Stimulated activated CD4-positive, alpha-beta T cell treated with anti-CD3 and anti-CD28 coated beads, Interleukin-1b, Interleukin-23, amount 100 ng/mL, for 48 hours (primary cell): ENCODE measurements around the gene CARD19.
"Not testable (repeated sequence)": the region's sequence is repeated elsewhere in the genome, so short reads cannot be mapped to it uniquely, and the experiment has no call there.

ENCODE experiments used
- DNase-seq: peaks from one replicate; pipeline ENCODE4 v3.0.0-alpha.2; 2020

CARD19 gene

DNA sequence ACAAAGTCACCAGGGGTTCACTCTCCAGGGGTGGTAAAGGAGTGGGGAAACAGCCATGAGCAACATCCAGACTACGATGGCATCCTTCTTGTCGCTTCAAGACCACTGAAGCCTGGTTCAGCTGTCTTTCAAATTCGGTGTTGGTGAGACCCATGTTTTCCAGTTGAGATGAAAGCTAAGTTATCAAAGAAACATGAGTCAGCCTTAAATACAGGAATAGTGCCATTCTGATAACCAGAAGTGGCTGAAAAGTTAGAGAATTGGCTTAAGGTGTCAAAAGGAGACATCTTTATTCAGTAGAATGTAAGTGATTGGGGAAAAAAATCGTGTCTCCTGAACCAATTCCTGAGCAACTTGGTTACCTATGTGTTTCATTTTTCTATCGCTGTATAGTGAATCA is 7.0 kb upstream of the CARD19 start:
- DNase-seq, result no peak

DNA sequence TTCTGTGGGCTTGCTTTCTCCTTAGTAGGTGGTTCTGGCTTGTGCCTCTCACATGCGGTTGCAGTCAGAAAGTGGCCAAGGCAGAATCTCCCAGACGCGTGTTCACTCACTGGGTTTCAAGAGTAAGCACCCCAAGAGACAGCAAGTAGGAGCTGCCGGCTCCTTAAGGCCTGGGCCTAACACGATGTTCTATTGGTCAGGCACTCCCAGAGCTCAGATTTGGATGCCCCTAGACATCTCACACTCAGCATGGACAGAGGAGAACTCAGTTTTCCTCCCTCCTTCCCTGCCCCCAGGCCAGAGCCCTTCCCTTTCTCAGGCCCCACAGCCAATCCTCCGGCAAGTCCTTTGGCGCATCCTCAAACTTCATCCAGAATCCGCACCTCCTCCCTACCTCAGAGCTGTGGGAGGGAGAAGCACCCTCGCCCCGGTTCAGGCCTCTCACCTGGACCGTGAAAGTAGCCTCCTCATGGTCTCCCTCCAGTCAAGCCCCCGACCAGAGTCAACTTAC is 6.5 kb upstream of the CARD19 start:
- DNase-seq, result no peak

DNA sequence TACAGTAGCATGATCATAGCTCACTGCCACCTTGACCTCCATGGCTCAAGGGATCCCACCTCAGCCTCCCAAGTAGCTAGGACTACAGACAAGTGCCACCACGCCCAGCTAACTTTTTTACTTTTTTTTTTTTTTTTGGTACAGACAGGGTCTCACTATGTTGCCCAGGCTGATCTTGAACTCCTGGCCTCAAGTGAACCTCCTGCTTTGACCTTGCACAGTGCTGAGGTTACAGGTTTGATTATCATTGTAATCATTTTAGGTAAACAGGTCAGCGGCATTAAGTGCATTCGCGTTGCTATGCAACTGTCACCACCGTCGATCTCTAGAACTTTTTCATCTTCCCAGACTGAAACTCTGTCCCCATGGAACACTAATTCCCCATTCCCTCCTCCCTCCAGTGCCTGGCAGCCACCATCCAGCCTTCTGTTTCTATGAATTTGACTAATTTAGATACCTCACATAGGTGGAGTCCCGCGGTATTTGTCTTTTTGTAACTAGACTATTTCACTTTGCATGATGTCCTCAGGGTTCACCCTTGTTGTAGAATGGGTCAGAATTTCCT is 5.8 kb upstream of the CARD19 start:
- no peak for DNase-seq

DNA sequence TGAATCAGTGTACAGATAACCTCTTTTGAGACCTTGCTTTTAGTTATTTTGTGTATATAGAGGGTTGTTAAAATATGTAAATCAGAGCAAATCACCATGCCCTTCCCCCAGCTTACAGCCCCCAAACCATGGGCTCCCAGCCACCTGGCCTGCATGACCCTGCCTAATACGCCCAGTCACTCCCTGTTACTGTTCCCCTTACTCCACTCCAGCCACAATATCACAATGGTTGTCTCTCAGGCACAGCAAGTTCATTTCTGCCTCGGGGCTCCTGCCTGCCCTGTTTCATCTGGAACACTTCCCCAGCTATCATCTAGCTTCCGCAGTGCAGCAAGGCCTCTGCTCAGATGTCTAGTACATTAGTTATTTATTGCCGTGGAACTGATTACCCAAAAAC is 5.0 kb upstream of the CARD19 start:
- no peak for DNase-seq

DNA sequence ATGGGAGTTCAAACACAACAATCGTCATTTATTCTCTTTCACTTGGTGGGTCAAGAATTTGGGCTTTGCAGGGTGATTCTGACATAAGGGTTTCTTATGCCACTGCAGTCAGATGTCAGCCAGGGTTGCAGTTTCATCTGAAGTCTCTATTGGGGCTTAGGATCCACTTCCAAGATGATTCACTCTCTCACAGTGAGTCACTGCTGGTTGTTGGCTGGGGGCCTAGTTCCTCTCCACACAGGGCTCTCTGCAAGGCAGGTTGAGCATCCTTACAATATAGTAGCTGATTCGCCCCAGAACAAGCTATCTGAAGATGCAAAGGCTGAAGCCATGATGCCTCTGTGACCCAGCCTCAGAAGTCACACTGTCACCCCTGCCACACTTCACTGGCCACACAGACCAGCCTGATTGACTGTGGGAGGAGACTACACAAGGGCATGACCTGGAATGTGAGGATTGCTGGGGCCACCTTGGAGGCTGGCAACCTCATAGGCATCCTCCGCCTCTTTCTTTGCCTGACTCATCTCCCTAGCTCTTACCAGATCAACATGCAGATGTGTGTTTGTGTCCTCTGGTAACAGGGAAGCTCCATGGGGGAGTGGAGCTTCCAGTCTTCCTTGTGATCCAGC is 4.5 kb upstream of the CARD19 start:
- peak; percentile 89 for DNase-seq

DNA sequence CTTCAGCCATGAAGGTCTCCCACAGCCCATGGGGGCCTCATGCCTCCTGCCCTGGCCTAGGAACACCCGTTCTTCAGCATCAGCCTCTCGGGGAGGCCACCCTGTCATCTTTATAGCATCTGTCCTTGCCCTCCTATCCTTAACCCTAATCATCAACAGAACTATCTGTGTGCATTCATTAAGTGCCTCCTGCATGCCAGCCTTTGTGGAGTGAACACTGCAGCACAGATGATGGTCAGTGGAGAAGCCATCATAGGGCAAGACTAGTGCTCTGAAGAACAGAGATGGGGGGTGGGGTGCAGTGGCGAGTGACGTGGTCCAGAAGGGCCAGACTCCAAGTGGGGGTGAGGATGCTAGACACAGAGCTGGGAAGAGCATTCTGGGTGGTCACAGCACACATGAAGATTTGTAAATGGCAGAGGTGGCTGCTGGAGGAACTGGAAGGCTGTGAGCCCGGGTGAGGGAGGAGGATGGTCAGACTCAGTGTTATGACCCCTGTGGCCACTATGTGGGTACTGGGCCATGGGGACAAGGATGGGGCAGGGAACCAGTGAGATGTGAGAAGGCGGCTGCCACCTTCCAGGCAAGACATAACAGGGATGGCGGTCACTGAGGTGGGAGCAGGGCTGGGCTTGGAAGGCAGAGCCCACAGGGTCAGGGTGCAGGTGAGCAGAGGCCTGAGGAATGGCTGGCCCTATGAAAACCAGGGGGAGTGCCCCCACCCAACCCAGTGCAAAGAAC is 3.6 kb upstream of the CARD19 start:
- no peak for DNase-seq

DNA sequence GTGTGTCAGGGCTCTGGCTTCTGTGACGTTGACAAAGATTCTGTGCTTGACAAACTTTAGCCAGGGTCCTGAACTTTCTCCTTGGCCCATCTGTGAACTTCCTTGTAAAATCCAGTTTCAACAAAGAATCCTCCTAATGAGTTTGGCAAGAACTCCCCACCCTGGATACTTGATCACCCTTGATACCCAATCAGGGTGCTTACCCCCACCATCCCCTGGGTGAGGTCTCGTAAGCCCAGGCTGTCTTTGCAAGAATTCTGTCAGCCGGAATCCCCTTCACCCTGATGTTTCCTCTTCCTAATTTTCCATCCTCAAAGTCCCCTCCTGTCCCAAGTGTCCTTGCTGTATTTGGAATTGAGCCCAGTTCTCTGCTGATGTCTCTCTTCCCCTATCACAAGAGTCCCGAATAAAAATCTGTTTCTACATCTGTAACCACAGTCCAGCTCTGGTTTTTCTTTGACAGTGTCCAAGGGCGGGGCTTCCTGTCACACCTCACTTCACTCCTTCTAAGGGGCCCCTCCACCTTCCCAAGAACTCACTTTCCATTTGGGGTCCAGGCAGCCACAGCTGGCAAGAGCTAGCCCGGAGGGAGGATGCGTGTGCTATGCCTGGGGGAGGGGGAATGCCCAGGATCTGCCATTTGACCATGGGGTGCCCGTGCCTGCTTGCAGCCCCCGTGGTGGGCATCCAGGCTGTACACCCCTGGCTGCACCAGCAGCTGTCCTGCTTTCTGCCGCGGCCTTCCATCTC is 2.7 kb upstream of the CARD19 start:
- no peak for DNase-seq

DNA sequence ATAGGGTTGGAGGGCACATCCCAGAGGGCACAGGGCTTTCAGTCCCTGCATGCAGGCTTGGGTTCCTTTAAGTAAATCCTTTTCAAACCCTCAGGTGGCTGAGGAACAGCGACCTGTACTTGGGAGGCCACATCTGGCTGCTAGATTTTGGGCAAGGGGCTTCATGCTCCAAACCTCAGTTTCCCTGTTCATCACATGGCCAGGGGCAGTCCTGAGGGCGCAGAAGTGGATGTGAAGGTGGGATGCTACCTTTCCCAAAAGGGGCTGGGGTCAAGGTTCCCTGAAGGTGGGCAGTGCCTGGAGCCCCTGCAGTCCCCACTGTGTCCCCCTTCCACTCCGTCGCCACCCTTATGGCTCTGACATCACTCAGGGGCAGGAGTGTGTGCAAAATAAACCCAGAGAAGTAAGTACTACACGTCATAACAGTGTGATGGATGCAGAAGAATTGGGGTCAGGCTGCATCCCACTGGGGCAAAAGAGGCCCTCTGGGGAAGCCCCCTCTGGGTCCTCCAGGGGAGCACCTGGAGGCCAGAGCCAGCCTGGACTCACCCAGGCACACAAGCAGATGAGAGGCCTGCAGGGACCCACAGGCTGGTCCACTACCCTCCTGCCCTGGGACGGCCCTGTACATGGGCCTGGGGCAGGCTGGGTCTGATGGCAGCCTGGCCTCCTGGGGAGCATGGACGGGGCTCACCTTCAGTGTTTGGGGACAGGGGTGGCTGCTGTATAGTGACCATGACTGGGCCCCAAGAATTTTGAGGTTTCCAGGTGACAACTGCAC is 1.9 kb upstream of the CARD19 start:
- DNase-seq, result no peak

DNA sequence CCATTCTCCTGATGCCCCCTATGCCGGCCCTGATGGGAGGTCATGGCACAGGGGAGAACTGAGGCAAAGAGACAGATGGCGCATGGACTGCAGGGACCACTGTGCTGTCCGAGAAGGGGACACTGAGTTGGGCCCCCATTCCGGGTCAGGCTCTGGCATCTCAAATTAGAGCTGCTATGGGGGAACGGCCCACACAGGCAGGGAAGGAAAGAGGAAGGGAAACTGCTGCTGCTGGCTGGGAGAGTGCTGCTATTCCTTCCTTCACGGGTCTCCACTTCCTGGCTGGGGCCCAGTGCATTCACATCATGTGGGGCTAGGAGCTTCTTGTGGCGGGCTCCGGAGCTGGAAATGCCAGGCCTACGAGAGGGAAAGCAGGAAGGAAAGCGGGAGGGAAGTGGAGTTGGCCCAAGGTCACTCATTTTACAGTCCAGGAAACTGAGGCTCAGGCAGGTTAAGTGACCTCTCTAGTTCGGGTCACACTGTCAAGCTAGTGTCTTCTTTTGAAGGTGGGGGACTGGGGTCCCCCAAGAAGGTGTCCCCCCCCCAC is 1.3 kb upstream of the CARD19 start:
- no peak for DNase-seq

DNA sequence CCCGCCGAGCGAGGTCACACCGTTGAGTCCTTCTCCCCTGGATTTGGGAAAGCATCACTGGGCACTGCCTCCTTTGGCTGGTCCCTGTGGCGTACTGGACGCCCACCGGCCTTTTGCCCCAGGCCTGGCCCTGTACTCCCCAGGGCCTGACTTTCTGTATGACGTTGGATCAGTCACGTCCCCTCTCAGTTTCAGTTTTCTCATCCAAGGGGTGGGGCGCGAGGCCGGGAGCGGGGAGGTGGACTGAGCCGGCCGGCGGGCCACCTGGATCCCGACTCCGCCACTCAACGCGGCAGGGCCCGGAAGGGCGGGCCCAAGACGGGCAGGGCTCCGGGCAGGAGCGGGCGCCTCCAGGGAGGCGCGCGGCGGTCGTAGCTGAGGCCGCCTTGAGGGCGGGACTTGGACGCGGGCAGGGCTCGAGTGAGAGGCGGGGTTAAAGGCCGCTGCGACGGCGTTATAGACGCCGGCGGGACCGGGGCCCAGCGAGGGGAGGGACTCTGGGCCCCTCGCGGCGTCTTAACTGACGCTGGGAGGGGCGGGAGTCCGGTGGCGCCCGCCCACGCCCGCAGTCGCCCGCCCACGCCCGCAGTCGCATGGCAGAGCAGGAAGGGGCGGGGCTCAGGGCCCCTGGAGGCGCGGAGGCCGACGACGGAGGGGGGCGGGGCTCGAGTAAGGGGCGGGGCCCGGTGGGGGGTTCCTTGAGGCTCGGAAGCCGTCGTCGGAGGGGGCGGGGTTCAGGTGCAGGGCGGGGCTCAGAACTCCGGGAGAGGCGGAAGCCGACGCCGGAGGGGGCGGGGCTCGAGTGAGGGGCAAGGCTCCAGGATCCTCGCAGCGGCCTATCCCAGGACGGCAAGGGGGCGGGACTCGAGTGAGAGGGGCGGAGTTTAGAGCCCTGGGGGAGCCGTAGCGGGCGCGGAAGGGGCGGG is 549 bp upstream of the CARD19 start:
- DNase-seq, result peak; percentile 100

DNA sequence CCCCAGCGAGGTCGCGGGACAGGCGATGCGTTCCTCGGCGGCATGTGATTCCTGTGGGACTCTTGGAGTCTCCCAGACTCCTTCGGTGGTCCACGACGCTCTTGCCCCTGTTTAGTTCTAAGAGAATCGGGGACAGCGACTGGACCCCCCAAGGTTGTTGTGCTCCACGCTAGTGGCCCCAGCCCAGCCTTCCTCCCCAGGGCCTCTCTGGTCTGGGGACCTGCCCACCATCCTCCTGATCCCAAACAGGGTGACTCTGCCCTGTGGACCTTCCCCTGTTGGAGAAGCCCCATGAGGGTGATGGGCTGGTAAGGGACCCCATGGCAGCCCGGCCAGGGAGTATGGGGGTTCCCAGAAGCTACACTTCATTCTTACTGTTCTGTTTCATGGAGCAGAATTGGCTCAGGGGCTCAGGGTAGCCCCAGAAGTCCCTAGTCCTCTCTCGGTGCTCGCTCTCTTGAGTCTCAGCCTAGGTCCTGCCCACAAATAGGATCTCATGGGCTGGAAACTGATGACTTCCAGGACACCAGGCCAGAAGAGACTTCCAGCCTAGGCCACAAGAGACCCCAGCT is 880 bp downstream of the CARD19 start:
- DNase-seq, result no peak

DNA sequence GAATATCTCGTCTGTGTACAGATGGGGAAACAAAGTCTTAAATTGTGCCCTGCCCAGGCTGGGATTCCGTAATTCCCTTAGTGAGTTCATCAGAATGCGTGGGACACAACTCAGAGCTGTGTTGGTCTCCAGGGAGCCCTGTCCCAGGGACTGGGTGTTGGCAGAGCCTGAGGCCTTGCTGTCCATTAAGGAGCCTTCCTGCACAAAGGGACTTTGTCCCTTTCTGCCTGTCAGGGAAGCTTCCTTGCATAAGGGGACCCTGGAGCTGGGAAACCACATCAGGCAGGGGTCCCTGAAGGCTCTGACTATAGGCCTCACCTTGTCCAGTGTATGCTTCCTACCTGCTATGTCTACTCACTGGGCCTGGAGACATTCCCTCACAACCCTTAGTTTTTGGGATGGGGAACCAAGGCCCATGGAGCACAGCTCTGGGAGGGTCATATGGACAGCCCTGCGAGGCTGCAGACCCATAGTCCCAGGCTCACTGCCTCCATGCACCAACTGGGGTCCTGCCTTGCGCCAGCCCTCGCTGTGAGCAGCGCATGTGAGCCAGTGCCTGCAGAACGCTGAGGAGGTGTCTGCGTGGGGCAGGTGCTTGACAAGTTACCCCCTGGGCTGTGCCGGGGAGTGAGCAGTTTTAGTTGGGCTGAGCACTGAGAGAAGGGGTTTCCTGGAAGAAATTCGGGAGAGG is 1.6 kb downstream of the CARD19 start:
- DNase-seq, result no peak

DNA sequence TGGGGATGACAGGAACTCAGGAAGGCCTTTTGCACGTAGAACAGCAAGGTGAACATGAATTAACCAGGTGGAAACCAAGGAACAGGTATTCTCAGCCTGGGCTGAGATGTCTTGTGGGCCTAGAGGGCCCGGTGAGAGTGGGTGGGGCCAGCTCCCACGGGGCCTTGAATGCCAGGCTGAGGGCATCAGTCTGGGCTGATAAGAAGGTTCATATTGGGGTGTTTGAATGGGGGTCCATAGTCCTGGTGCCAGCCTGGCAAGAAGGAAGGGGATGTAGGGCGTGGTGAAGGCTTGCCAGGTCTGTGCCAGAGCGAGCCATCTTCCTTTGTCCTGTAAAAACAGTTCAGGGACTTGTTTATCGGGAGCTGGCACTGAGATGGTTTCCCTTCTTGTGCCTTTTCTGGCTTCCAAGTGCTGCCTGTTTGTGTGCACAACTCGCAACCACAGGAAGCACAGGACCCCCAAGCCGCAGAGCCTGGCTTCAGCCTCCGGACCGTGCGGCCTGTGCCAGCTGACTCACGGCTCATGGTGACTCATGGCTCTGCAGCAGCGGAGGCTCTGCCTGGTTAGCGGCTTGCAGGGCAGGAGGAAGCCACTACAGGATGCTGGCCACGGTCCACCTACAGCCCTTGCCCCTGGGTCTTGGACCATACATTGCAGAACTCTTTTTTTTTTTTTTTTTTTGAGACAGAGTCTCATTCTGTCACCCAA is 2.4 kb downstream of the CARD19 start:
- DNase-seq, result peak; percentile 67

DNA sequence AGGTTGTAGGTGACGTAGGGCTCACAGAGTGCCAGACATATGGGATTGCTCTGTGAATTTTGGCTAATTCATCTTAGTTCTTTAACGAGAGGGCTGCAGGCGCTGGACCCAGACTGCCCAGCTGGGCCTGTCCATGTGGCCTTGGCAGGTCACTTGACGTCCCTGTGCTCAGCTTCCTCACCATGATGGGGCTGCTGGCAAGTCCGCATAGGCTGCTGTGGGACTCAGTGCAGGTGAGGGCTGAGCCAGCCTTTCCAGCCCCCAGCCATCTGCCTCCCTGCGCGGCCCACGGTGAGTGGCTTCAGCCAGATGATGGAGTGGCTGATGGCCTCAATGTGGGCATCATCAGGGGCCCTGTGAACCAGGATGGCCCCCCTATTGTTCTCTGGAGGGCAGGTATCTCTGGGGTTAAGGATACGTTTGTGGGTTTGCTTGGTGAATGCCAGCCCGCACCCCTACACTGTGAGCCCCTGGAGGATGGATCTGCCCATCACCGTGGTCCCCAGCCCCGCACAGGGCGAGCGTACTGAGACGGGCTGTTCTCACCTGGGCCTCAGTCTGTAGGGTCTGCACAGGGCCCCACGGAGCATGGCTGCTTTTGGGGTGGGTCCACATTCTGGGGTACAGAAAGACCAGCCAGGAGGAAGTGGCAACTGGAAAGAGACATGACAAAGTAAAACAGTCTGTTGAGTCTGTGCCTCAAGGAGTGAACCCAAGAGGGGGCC is 3.7 kb downstream of the CARD19 start:
- DNase-seq, result no peak

DNA sequence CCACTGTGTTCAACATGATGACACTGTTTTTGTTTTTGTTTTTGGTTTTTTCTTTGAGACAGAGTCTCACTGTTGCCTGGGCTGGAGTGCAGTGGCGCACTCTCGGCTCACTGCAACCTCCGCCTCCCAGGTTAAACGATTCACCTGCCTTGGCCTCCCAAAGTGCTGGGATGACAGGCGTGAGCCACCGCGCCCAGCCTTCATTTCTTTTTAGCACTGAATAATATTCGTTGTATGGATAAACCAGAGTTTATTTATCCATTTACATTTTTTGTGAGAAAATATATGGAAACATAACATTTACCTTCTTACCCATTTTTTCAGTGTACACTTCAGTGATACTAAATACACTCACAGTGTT is 4.2 kb downstream of the CARD19 start:
- no peak for DNase-seq

DNA sequence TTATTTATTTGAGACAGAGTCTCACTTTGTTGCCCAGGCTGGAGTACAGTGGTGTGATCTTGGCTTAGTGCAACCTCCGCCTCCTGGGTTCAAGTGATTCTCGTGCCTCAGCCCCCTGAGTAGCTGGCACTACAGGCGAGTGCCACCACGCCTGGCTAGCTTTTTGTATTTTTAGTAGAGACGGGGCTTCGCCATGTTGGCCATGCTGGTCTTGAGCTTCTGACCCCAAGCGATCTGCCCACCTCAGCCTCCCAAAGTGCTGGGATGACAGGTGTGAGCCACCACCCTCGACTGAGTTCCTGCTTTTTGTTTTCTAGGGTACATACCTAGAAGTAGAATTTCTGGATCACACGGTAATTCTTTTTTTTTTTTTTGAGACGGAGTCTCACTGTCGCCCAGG is 5.1 kb downstream of the CARD19 start:
- DNase-seq, result not testable (repeated sequence)

DNA sequence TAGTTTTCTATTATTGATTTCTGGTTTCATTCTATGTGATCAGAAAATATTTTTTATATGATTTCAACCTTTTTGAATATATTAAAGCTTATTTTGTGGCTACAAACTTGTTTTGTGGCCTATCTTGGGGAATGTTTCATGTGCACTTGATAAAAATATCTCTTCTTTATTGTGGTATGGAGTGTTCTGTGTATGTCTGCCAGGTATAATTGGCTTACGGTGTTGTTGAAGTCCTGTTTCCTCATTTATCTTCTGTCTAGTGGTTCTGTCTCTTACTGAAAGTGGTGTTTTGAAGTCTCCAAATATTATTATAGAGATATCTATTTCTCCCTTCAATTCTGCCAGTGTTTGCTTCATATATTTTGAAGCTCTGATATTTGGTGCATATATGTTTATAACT is 9.6 kb downstream of the CARD19 start:
- DNase-seq, result no peak

DNA sequence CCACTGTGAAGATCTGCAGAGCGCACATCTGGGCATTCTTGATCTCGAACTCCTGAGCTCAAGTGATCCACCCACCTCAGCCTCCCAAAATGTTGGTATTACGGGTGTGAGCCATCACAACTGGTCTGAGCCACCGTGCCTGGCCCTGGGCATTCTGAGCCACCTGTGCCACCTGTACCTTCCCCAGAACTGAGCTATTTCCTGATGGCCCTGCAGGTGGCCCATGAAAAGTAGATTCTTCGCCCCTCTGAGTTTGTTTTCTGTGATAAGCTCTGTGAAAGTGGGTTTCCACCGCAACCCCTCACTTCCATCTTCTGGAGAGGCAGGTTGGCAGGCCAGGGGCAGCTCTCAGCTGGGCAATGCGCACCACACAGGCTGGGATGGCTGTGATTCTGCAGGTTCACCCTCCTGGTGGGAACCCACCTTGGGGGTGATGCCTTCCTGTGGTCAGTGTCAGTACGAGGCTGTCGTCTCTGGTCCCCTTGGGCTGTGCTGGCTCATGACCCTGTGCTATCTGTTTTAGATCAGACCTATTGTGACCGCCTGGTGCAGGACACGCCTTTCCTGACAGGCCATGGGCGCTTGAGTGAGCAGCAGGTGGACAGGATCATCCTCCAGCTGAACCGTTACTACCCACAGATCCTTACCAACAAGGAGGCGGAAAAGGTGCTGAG is 11.3 kb downstream of the CARD19 start:
- DNase-seq, result no peak

DNA sequence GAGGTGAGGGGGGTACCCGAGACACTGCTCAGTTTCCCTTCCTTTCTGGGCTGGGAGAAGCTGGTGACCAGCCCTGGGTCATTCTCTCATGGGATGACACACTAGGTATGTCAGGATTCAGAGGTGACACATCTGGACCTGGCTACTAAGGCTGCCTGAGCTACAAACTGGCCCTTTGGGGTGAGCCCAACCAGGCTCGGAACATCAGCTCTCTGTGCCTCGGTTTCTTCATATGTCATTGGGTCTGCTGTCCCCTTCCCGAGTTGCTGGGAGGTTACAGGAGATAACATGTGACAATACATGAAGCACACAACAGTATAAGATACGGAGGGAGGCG is 11.8 kb downstream of the CARD19 start:
- no peak for DNase-seq
